ES-I3 (cell line): ENCODE measurements around the gene SLC38A10.

Experiments
- H3K36me3 ChIP-seq: 2 replicates; pipeline ENCODE4 v1.6.1; 2013; ENCODE audit warnings: mild to moderate bottlenecking, low read length, control low read depth, moderate library complexity; ENCODE audit not compliant: insufficient read depth
- H3K4me1 ChIP-seq: 2 replicates; pipeline ENCODE4 v1.6.1; 2013; ENCODE audit warnings: mild to moderate bottlenecking, control low read depth, low read length; ENCODE audit not compliant: insufficient read depth
- H3K9ac ChIP-seq: 2 replicates; pipeline ENCODE4 v1.6.1; 2013; ENCODE audit warnings: low read depth, mild to moderate bottlenecking, low read length, moderate library complexity
- H3K9me3 ChIP-seq: 2 replicates; pipeline ENCODE4 v1.6.1; 2013; ENCODE audit warnings: mild to moderate bottlenecking, low read length, moderate library complexity; ENCODE audit not compliant: control insufficient read depth, insufficient read depth

Gene SLC38A10

GRCh38 chr17:81258292-81258691 is 36.8 kb downstream of the SLC38A10 start:
- no peaks in the 10 kb centered on the region for H3K9me3 ChIP-seq
- H3K36me3 ChIP-seq, result no peaks in the 10 kb centered on the region; the same call in 1 of the 2 replicates
- H3K9ac ChIP-seq, result no peak overlapping the region
- peaks cover 4% of the 10 kb centered on the region; the same call in 1 of the 2 replicates for H3K4me1 ChIP-seq

- H3K9me3 ChIP-seq, result no peaks in the 10 kb centered on the region
- H3K4me1 ChIP-seq, result peaks cover 4% of the 10 kb centered on the region; the same call in 1 of the 2 replicates
- no peak overlapping the region for H3K9ac ChIP-seq
- H3K36me3 ChIP-seq, result no peaks in the 10 kb centered on the region
Measured at GRCh38 chr17:81257533-81257932, 37.6 kb downstream of the SLC38A10 start.

DNA sequence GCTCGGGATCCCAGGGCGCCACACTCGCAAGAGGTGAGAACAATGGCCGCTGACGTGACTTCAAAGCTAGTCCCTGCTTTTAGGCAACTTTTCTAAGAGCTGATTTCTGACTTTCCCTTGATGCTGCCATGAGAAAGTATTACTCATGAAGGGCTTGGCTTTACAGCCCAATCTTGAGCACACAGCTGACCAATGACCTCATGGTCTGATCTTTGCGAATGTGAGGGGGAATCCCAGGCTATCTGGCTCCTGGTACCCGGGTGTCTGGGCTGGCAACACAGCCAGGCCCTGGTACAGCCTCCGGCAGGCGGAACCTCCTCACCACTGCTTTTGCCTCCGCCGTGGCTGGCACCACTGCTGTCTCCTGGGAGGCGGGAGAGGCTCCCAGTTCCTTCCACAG is 38.5 kb downstream of the SLC38A10 start:
- no peak overlapping the region for H3K9ac ChIP-seq
- H3K36me3 ChIP-seq, result no peaks in the 10 kb centered on the region
- H3K9me3 ChIP-seq, result no peaks in the 10 kb centered on the region
- peaks cover 4% of the 10 kb centered on the region; the same call in 1 of the 2 replicates for H3K4me1 ChIP-seq

GRCh38 chr17:81254955-81255717 is 40.0 kb downstream of the SLC38A10 start:
- Histone ChIP-seq H3K36me3 (no peaks in the 10 kb centered on the region), H3K9me3 (no peaks in the 10 kb centered on the region), H3K9ac (no peak overlapping the region), H3K4me1 (peaks cover 4% of the 10 kb centered on the region; the same call in 1 of the 2 replicates)

- Histone ChIP-seq H3K9me3 (no peaks in the 10 kb centered on the region), H3K9ac (no peak overlapping the region), H3K36me3 (no peaks in the 10 kb centered on the region), H3K4me1 (peaks cover 4% of the 10 kb centered on the region; the same call in 1 of the 2 replicates)
Measured at GRCh38 chr17:81253358-81254131, 41.6 kb downstream of the SLC38A10 start.

DNA sequence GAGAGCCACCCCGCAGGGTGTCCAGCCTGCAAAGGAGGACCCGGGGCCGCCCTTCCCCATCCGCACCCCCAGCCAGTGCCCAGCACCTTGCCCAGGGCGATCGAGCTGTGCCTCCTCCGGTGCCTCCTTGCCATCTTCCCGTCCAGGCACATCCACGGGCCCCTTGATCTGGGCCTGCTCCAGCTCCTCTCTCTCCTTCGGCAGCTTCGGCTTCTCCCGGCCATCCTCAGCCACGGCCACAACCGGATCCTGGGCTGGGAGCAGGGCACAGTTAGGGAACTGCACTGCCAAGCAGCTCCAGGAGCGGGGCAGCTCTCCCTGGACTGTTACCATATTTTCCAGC is 42.1 kb downstream of the SLC38A10 start:
- no peaks in the 10 kb centered on the region for H3K36me3 ChIP-seq
- no peak overlapping the region for H3K9ac ChIP-seq
- H3K4me1 ChIP-seq, result peaks cover 4% of the 10 kb centered on the region; the same call in 1 of the 2 replicates

DNA sequence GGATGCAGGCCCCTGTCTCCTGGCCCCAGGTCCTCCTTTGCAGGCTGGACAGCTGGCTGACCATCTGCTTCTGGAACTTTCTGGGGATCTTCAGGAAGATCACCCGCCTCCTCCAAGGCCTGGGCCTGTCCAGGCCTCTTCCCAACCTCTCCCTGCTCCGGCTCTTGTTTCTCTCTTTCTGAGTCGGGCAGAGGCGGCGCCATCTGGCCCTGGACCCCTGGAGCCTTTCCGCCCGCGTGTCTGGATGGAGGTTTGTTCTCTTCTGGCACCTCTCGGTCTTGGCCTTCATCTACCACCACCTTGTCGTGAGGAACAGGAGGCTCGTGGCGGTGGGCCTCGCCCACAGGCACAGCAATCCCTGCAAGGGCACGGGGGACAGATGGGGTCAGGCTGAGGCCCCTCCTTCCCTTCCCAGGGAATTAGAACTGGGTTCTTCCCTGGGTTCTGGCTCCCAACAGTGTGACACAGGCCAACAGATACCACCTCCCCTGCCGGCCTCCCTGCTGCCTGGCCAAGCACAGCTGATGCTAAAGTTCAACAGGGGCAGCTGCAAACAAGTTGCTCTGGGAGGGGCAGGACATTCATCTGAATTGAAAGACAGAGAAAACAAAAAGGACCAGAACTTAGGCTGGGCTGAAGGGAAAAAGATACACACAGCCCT is 42.7 kb downstream of the SLC38A10 start:
- Histone ChIP-seq H3K4me1 (peaks cover 4% of the 10 kb centered on the region; the same call in 1 of the 2 replicates), H3K9me3 (no peaks in the 10 kb centered on the region), H3K9ac (no peak overlapping the region), H3K36me3 (no peaks in the 10 kb centered on the region)

More for the DNA sequence above, 42.1 kb downstream of the SLC38A10 start:
- H3K9me3 ChIP-seq, result no peaks in the 10 kb centered on the region

- no peaks in the 10 kb centered on the region for H3K36me3 ChIP-seq
- no peak overlapping the region for H3K9ac ChIP-seq
- H3K4me1 ChIP-seq, result peaks cover 4% of the 10 kb centered on the region; the same call in 1 of the 2 replicates
Measured at GRCh38 chr17:81251709-81252301, 43.3 kb downstream of the SLC38A10 start.

DNA sequence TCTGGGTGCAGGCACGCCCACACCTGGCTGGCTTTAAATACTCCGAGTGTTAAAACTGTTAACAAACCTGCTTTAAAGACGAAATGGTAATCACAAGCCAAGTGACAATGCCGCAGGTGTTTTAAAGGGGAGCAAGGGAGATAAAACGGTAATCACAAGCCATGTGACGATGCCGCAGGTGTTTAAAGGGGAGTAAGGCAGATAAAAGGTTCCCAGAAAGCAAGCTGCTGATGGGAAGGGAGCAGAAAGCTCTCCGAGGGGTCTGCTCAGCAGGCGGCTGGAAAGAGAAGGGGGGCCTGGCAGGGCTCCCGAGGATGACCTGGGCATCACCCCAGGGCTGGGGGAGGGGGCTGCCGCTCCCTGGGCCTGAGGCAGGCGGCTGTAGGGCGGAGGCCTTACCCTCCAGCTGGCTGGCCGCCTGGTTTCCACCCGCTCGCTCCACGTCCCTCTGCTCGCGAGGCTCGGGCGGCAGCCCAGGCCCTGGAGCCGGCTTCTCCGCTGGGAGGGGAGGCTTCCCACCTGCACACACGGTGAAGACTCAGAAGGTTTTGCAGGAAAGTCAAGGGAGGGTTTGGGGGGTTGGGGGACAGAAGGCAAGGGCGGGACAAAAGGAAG is 43.9 kb downstream of the SLC38A10 start:
- Histone ChIP-seq H3K9ac (no peak overlapping the region), H3K36me3 (no peaks in the 10 kb centered on the region), H3K9me3 (no peaks in the 10 kb centered on the region), H3K4me1 (peaks cover 4% of the 10 kb centered on the region; the same call in 1 of the 2 replicates)

More at GRCh38 chr17:81251709-81252301, 43.3 kb downstream of the SLC38A10 start:
- no peaks in the 10 kb centered on the region for H3K9me3 ChIP-seq

- H3K4me1 ChIP-seq, result peaks cover 4% of the 10 kb centered on the region; the same call in 1 of the 2 replicates
- no peak overlapping the region for H3K9ac ChIP-seq
- no peaks in the 10 kb centered on the region for H3K9me3 ChIP-seq
- no peaks in the 10 kb centered on the region for H3K36me3 ChIP-seq
Measured at GRCh38 chr17:81250286-81251093, 44.6 kb downstream of the SLC38A10 start.

DNA sequence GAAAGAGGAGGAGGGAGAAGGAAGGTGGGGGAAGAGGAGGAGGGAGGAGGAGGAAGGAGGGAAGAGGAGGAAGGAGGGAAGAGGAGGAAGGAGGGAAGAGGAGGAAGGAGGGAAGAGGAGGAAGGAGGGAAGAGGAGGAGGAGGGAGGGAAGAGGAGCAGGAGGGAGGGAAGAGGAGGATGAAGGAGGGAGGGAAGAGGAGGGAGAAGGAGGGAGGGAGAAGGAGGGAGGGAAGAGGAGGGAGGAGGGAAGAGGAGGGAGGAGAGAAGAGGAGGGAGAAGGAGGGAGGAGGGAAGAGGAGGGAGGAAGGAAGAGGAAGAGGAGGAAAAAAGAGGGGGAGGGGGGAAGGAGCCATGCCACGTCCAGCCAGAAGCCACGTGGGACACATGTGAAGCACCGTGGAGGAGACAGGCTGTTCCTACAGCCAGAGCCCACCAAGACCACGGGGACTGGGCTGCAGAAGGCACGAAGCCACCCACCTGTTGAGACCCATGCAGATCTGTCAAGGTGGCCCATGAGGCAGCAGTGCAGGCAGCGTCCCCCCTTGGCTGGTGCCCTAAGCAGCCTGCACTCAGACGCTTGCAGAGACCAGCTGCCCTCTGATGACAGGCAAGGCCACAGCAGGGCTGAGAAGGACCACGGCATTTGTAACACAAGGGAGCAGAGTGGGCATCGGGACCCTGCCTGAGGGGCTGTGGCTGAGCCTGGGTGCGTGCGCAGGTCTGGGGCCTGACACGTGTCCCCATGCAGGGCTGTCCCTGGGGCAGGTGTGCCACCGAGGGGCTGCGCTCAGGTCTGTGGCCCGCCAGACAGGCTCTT is 45.7 kb downstream of the SLC38A10 start:
- Histone ChIP-seq H3K9me3 (no peaks in the 10 kb centered on the region), H3K4me1 (no peaks in the 10 kb centered on the region), H3K36me3 (no peaks in the 10 kb centered on the region), H3K9ac (no peak overlapping the region)

DNA sequence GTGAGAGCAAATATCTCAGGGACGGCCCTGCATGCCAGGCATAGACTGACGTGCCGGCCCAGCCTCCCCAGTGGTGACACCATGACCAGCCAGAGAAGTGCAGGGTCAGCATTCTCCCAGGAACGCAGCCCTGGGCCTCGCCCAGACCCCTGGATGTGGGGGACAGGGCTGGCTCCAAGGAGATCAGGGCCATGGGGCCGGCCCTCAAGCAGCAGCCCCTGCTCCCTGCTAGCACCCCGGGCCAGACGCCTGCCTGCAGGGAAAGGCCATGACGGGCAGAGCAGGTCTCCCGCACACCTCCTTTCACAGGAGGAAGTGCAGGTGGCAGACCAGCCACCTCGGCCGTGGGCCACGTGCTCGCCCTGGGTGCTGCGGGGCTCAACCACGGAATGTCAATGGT is 46.5 kb downstream of the SLC38A10 start:
- no peaks in the 10 kb centered on the region for H3K36me3 ChIP-seq
- no peaks in the 10 kb centered on the region for H3K9me3 ChIP-seq
- no peaks in the 10 kb centered on the region for H3K4me1 ChIP-seq
- no peak overlapping the region for H3K9ac ChIP-seq
